Chondrocyte (in vitro differentiated cells): ENCODE data around the gene ATP6V1E1. TPM values are rescaled to one million over a fixed set of nuclear protein-coding genes. Genes with fewer than 3 reads are reported as not detected.

Experiments
- DNase-seq: peaks from one replicate; pipeline ENCODE4 v3.0.0; 2021; ENCODE audit warnings: mixed read lengths, low spot score
- H3K27ac Mint-ChIP-seq: one replicate; pipeline ENCODE4 v1.8.0; 2021; ENCODE audit warnings: mild to moderate bottlenecking, moderate library complexity, mixed read lengths; ENCODE audit not compliant: unreplicated experiment
- H3K27me3 Mint-ChIP-seq: 2 replicates; pipeline ENCODE4 v1.8.0; 2021; ENCODE audit warnings: low read depth, mixed read lengths
- H3K36me3 Mint-ChIP-seq: 2 replicates; pipeline ENCODE4 v1.8.0; 2021; ENCODE audit warnings: low read depth, mixed read lengths
- H3K4me1 Mint-ChIP-seq: 2 replicates; pipeline ENCODE4 v1.8.0; 2021; ENCODE audit warnings: low read depth, mild to moderate bottlenecking, mixed read lengths
- H3K4me3 Mint-ChIP-seq: one replicate; pipeline ENCODE4 v1.8.0; 2021; ENCODE audit warnings: mild to moderate bottlenecking, moderate library complexity, mixed read lengths; ENCODE audit not compliant: unreplicated experiment
- H3K9me3 Mint-ChIP-seq: 2 replicates; pipeline ENCODE4 v1.8.0; 2021; ENCODE audit warnings: low read depth, mixed read lengths
- CTCF ChIP-seq: fragments of 200-600 bp; sonication (generic); IDR thresholded peaks from 2 replicates; pipeline ENCODE4 v1.5.0; 2021; ENCODE audit warnings: antibody characterized with exemption, mild to moderate bottlenecking, moderate library complexity
- total RNA-seq: library from RNA; stranded (reverse); gene quantifications from 3 replicates; pipeline ENCODE4 v1.2.1, GENCODE V29; 2021

Gene ATP6V1E1
- total RNA-seq, 1 donor from 2014 or later: 120 TPM

- TF ChIP-seq CTCF: no peak
- Mint-ChIP-seq H3K4me3 (no peak overlapping the region), H3K36me3 (peaks cover 33% of the 10 kb centered on the region), H3K27me3 (no peaks in the 10 kb centered on the region), H3K9me3 (no peaks in the 10 kb centered on the region), H3K27ac (no peak overlapping the region), H3K4me1 (no peaks in the 10 kb centered on the region)
- DNase-seq: no peak
These were observed 38.0 kb downstream of the ATP6V1E1 start for GRCh38 chr22:17590586-17590985.

- TF ChIP-seq CTCF: no peak
- Mint-ChIP-seq H3K9me3 (no peaks in the 10 kb centered on the region), H3K4me1 (no peaks in the 10 kb centered on the region), H3K27me3 (no peaks in the 10 kb centered on the region), H3K36me3 (peaks cover 29% of the 10 kb centered on the region), H3K4me3 (no peak overlapping the region), H3K27ac (no peak overlapping the region)
- no peak for DNase-seq
These were observed 38.7 kb downstream of the ATP6V1E1 start for GRCh38 chr22:17589810-17590375.

GRCh38 chr22:17588606-17589005 is 39.9 kb downstream of the ATP6V1E1 start:
- no peak for TF ChIP-seq CTCF
- H3K4me1 Mint-ChIP-seq: no peaks in the 10 kb centered on the region
- peaks cover 22% of the 10 kb centered on the region for H3K36me3 Mint-ChIP-seq
- peak overlapping the region; percentile 45 for H3K27ac Mint-ChIP-seq
- DNase-seq: no peak
- H3K9me3 Mint-ChIP-seq: no peaks in the 10 kb centered on the region
- H3K4me3 Mint-ChIP-seq: no peak overlapping the region
- H3K27me3 Mint-ChIP-seq: no peaks in the 10 kb centered on the region

GRCh38 chr22:17587629-17588028 is 40.9 kb downstream of the ATP6V1E1 start:
- TF ChIP-seq CTCF: no peak
- DNase-seq: no peak
- Mint-ChIP-seq H3K27me3 (no peaks in the 10 kb centered on the region), H3K27ac (no peak overlapping the region), H3K9me3 (no peaks in the 10 kb centered on the region), H3K4me1 (no peaks in the 10 kb centered on the region), H3K36me3 (peaks cover 14% of the 10 kb centered on the region), H3K4me3 (no peak overlapping the region)

GRCh38 chr22:17586831-17587440 is 41.6 kb downstream of the ATP6V1E1 start:
- H3K4me3 Mint-ChIP-seq: no peak overlapping the region
- no peaks in the 10 kb centered on the region for H3K4me1 Mint-ChIP-seq
- H3K36me3 Mint-ChIP-seq: peaks cover 8% of the 10 kb centered on the region
- no peak overlapping the region for H3K27ac Mint-ChIP-seq
- H3K27me3 Mint-ChIP-seq: no peaks in the 10 kb centered on the region
- H3K9me3 Mint-ChIP-seq: no peaks in the 10 kb centered on the region
- no peak for DNase-seq
- no peak for TF ChIP-seq CTCF
